ENCODE results near the gene SART3.
A peak's percentile ranks its signal among the peaks of the same experiment; 100 is the strongest.
"Not testable (repeated sequence)": the region's sequence is repeated elsewhere in the genome, so short reads cannot be mapped to it uniquely, and the experiment has no call there.

SART3 gene

GRCh38 chr12:108518716-108519496 lies 42.1 kb downstream of the SART3 start:
- DNase-seq (ENCODE audit: low spot score): no peak

GRCh38 chr12:108518101-108518715 lies 42.8 kb downstream of the SART3 start:
- no peak for DNase-seq (ENCODE audit: low spot score)

- DNase-seq (ENCODE audit: low spot score): no peak
Measured at GRCh38 chr12:108517288-108518100, 43.5 kb downstream of the SART3 start.

GRCh38 chr12:108516511-108517275 lies 44.3 kb downstream of the SART3 start:
- DNase-seq (ENCODE audit: low spot score): no peak

GRCh38 chr12:108515916-108516315 lies 45.1 kb downstream of the SART3 start:
- no peak for DNase-seq (ENCODE audit: low spot score)

GRCh38 chr12:108514973-108515814 lies 45.8 kb downstream of the SART3 start, which contains the start of gene FICD:
FICD (plus strand) TSS chr12:108515277; CDS start chr12:108516973, 1,696 bp downstream.
- DNase-seq (ENCODE audit: low spot score): peak; percentile 98

GRCh38 chr12:108514468-108514972 lies 46.5 kb downstream of the SART3 start:
- DNase-seq (ENCODE audit: low spot score): no peak

- peak; percentile 80 for DNase-seq (ENCODE audit: low spot score)
Measured at GRCh38 chr12:108511633-108512540, 49.1 kb downstream of the SART3 start.

GRCh38 chr12:108510836-108511235 lies 50.1 kb downstream of the SART3 start:
- DNase-seq (ENCODE audit: low spot score): no peak

GRCh38 chr12:108509806-108510205 lies 51.2 kb downstream of the SART3 start:
- no peak for DNase-seq (ENCODE audit: low spot score)

- DNase-seq (ENCODE audit: low spot score): no peak
Measured at GRCh38 chr12:108507971-108508642, 52.9 kb downstream of the SART3 start.

GRCh38 chr12:108505129-108505528 lies 55.8 kb downstream of the SART3 start:
- DNase-seq (ENCODE audit: low spot score): no peak

- no peak for DNase-seq (ENCODE audit: low spot score)
Measured at GRCh38 chr12:108502922-108503321, 58.1 kb downstream of the SART3 start.

- DNase-seq (ENCODE audit: low spot score): no peak
Measured at GRCh38 chr12:108498136-108498535, 62.8 kb downstream of the SART3 start.

- DNase-seq (ENCODE audit: low spot score): no peak
Measured at GRCh38 chr12:108495823-108496579, 65.0 kb downstream of the SART3 start.

- peak; percentile 28 for DNase-seq (ENCODE audit: low spot score)
Measured at GRCh38 chr12:108495054-108495453, 65.9 kb downstream of the SART3 start.

GRCh38 chr12:108491256-108491655 lies 69.7 kb downstream of the SART3 start:
- DNase-seq (ENCODE audit: low spot score): no peak

GRCh38 chr12:108487029-108487428 lies 73.9 kb downstream of the SART3 start:
- not testable (repeated sequence) for DNase-seq (ENCODE audit: low spot score)
